Measurements from ENCODE around the gene CD3E.

DNA sequence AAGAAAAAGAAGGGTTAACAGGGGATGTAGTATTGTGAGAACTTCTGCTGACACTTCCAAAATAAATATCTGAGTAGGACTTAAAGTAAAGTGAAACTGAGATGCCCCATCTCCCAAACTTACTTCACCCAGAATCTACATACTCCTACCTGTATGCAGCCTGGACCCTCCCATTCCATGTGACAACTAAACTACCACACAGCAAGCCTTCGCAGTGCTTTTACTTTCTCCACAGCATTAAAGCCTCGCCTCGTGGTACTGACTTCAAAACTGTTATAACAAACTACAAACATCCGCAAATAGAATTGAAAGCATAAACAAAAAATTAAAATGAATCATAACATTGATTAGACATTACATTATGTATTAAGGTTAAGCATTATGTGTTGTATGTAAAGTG is 41.4 kb upstream of the CD3E start:
- TF ChIP-seq, protein P1, sequence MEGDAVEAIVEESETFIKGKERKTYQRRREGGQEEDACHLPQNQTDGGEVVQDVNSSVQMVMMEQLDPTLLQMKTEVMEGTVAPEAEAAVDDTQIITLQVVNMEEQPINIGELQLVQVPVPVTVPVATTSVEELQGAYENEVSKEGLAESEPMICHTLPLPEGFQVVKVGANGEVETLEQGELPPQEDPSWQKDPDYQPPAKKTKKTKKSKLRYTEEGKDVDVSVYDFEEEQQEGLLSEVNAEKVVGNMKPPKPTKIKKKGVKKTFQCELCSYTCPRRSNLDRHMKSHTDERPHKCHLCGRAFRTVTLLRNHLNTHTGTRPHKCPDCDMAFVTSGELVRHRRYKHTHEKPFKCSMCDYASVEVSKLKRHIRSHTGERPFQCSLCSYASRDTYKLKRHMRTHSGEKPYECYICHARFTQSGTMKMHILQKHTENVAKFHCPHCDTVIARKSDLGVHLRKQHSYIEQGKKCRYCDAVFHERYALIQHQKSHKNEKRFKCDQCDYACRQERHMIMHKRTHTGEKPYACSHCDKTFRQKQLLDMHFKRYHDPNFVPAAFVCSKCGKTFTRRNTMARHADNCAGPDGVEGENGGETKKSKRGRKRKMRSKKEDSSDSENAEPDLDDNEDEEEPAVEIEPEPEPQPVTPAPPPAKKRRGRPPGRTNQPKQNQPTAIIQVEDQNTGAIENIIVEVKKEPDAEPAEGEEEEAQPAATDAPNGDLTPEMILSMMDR (IDR thresholded peaks at IDR 0.05 in 8 of 11, conservative IDR thresholded peaks at IDR 0.05 in 3 of 11) = no peak
- TF ChIP-seq POLR2A (IDR thresholded peaks at IDR 0.05) = no peak
- no peak for TF ChIP-seq POLR2AphosphoS5 (IDR thresholded peaks at IDR 0.05)
